Spinal cord (tissue), 10 donors: Measurements from ENCODE around the gene ERVH48-1. TPM values are rescaled to one million over a fixed set of nuclear protein-coding genes. Genes with fewer than 3 reads are reported as not detected.
"Not testable (repeated sequence)": the region's sequence is repeated elsewhere in the genome, so short reads cannot be mapped to it uniquely, and the experiment has no call there.

Source experiments
- DNase-seq, 6 donors: peaks; one replicate each; pipeline versions ENCODE4 v3.0.0 to v3.0.0-alpha.2; 2013 to 2015; ENCODE audit warnings: low spot score in 6 of 6, low read depth in 4 of 6
- H3K27ac ChIP-seq: one replicate; pipeline ENCODE4 v1.5.1; 2013; ENCODE audit warnings: low read depth, low read length, control low read depth
- H3K27me3 ChIP-seq: one replicate; pipeline ENCODE4 v1.6.1; 2013; ENCODE audit warnings: low read length; ENCODE audit not compliant: control insufficient read depth, insufficient read depth
- H3K36me3 ChIP-seq: one replicate; pipeline ENCODE4 v1.6.1; 2013; ENCODE audit warnings: low read length; ENCODE audit not compliant: control insufficient read depth, insufficient read depth
- H3K4me1 ChIP-seq: one replicate; pipeline ENCODE4 v1.6.1; 2013; ENCODE audit warnings: low read length; ENCODE audit not compliant: control insufficient read depth, insufficient read depth
- H3K4me3 ChIP-seq: one replicate; pipeline ENCODE4 v1.5.1; 2013; ENCODE audit warnings: low read depth, low read length, control low read depth
- H3K9me3 ChIP-seq: one replicate; pipeline ENCODE4 v1.6.1; 2013; ENCODE audit warnings: low read length; ENCODE audit not compliant: control insufficient read depth, insufficient read depth
- WGBS: methylation state at CpG from one replicate; pipeline ENCODE4 v1.1.5; 2013; ENCODE audit warnings: missing lambda C conversion rate; ENCODE audit not compliant: insufficient coverage; 5-methylcytosine and 5-hydroxymethylcytosine counted together
- polyA plus RNA-seq, 2 donors: library from polyadenylated mRNA; unstranded; fragments of 120-200 nt; gene quantifications; one replicate each; pipeline ENCODE4 v1.2.1, GENCODE V29; 2013; ENCODE audit not compliant: insufficient read length in 2 of 2
- total RNA-seq, 2 donors: library from RNA; depleted of rRNA in 1 of 2; stranded (reverse); fragments of 120-200 nt in 1 of 2; fragments of >200 nt in 1 of 2; gene quantifications; one replicate each; pipeline versions ENCODE4 v1.2.3 to v1.2.4, GENCODE V29; 2013 to 2014
- donor health status: healthy.

Gene ERVH48-1
- total and polyA plus RNA-seq, 4 donors, result 0.17 to 2.0 (median 0.43) TPM; not detected in 1

GRCh38 chr21:42913476-42913875, 12.0 kb downstream of the ERVH48-1 start:
- H3K9me3 ChIP-seq, result no peaks in the 10 kb centered on the region
- H3K4me1 ChIP-seq, result no peaks in the 10 kb centered on the region
- WGBS, result 93% methylated on average over 6 of the region's 7 CpGs
- H3K27ac ChIP-seq, result no peak overlapping the region
- DNase-seq, result no peak
- H3K4me3 ChIP-seq, result no peak overlapping the region
- peaks cover 45% of the 10 kb centered on the region for H3K36me3 ChIP-seq
- H3K27me3 ChIP-seq, result no peaks in the 10 kb centered on the region

GRCh38 chr21:42911920-42912319, 13.5 kb downstream of the ERVH48-1 start:
- 82% methylated on average over 2 of the region's 6 CpGs for WGBS
- H3K27ac ChIP-seq, H3K27me3 ChIP-seq, H3K9me3 ChIP-seq, DNase-seq, H3K4me3 ChIP-seq, H3K4me1 ChIP-seq: not testable (repeated sequence)
- peaks cover 55% of the 10 kb centered on the region for H3K36me3 ChIP-seq

GRCh38 chr21:42908484-42908883, 16.9 kb downstream of the ERVH48-1 start:
- DNase-seq, result peak in 1 of 6 donors; percentile 15
- peaks cover 78% of the 10 kb centered on the region for H3K36me3 ChIP-seq
- H3K27ac ChIP-seq, H3K4me3 ChIP-seq, H3K9me3 ChIP-seq, H3K27me3 ChIP-seq, H3K4me1 ChIP-seq: not testable (repeated sequence)
- WGBS, result 97% methylated on average over 8 of the region's 9 CpGs

- WGBS, result 98% methylated on average over 15 of the region's 16 CpGs
- Histone ChIP-seq H3K9me3 (no peaks in the 10 kb centered on the region), H3K36me3 (peaks cover 73% of the 10 kb centered on the region), H3K4me3 (no peak overlapping the region), H3K27ac (no peak overlapping the region), H3K4me1 (no peaks in the 10 kb centered on the region), H3K27me3 (no peaks in the 10 kb centered on the region)
- DNase-seq, result peak in 1 of 6 donors; percentile 73
Measured at GRCh38 chr21:42906233-42906632, 19.2 kb downstream of the ERVH48-1 start.

- 100% methylated on average over 7 of the region's 8 CpGs for WGBS
- Histone ChIP-seq H3K36me3 (peaks cover 69% of the 10 kb centered on the region), H3K27me3 (no peaks in the 10 kb centered on the region), H3K4me1 (no peaks in the 10 kb centered on the region), H3K9me3 (no peaks in the 10 kb centered on the region), H3K4me3 (no peak overlapping the region), H3K27ac (no peak overlapping the region)
- DNase-seq, result no peak
Measured at GRCh38 chr21:42905195-42905594, 20.2 kb downstream of the ERVH48-1 start.

GRCh38 chr21:42903817-42904216, 21.6 kb downstream of the ERVH48-1 start:
- Histone ChIP-seq H3K36me3 (peaks cover 71% of the 10 kb centered on the region), H3K4me3 (no peak overlapping the region), H3K4me1 (no peaks in the 10 kb centered on the region), H3K27ac (no peak overlapping the region), H3K27me3 (no peaks in the 10 kb centered on the region), H3K9me3 (no peaks in the 10 kb centered on the region)
- 96% methylated on average over 9 of the region's 11 CpGs for WGBS
- no peak for DNase-seq

- Histone ChIP-seq H3K27ac (no peak overlapping the region), H3K36me3 (peaks cover 59% of the 10 kb centered on the region), H3K27me3 (no peaks in the 10 kb centered on the region), H3K4me3 (no peak overlapping the region), H3K9me3 (no peaks in the 10 kb centered on the region), H3K4me1 (no peaks in the 10 kb centered on the region)
- DNase-seq, result no peak
- 96% methylated on average over 2 of the region's 4 CpGs for WGBS
Measured at GRCh38 chr21:42900446-42900845, 25.0 kb downstream of the ERVH48-1 start.

- Histone ChIP-seq H3K9me3 (no peaks in the 10 kb centered on the region), H3K4me3 (peak within 1 kb of the TSS; percentile 75), H3K27me3 (no peaks in the 10 kb centered on the region), H3K27ac (peak within 1 kb of the TSS; percentile 96), H3K36me3 (peaks cover 11% of the 10 kb centered on the region), H3K4me1 (peaks cover 9% of the 10 kb centered on the region)
- peak; percentile 91 to 100 (median 98) for DNase-seq
- WGBS, result 0% methylated on average over 87 of the region's 87 CpGs
Measured at GRCh38 chr21:42892931-42893755, 32.3 kb downstream of the ERVH48-1 start, which contains the start of gene NDUFV3. Gene NDUFV3, plus strand, starts transcription at chr21:42893309. Its CDS starts 25 bp downstream, at chr21:42893334.

GRCh38 chr21:42892582-42892930, 32.9 kb downstream of the ERVH48-1 start:
- Histone ChIP-seq H3K9me3 (no peaks in the 10 kb centered on the region), H3K36me3 (peaks cover 8% of the 10 kb centered on the region), H3K4me1 (peaks cover 9% of the 10 kb centered on the region), H3K27ac (peak overlapping the region; percentile 96), H3K27me3 (no peaks in the 10 kb centered on the region), H3K4me3 (peak overlapping the region; percentile 73)
- WGBS, result 16% methylated on average over 6 of the region's 18 CpGs
- DNase-seq, result peak in 1 of 6 donors; percentile 60

GRCh38 chr21:42887326-42887725, 38.1 kb downstream of the ERVH48-1 start:
- no peak overlapping the region for H3K4me3 ChIP-seq
- no CpG with 5 or more reads among the region's 5 CpGs for WGBS
- no peak for DNase-seq
- no peak overlapping the region for H3K27ac ChIP-seq
- peaks cover 2% of the 10 kb centered on the region for H3K4me1 ChIP-seq
- H3K27me3 ChIP-seq, result no peaks in the 10 kb centered on the region
- H3K9me3 ChIP-seq, result no peaks in the 10 kb centered on the region
- H3K36me3 ChIP-seq, result no peaks in the 10 kb centered on the region
